Mesenteric fat pad (tissue), 1 donor: ENCODE measurements around the gene NFAT5. TPM values are rescaled to one million over a fixed set of nuclear protein-coding genes. Genes with fewer than 3 reads are reported as not detected.
"Not testable (repeated sequence)": the region's sequence is repeated elsewhere in the genome, so short reads cannot be mapped to it uniquely, and the experiment has no call there.

ENCODE experiments used
- DNase-seq: peaks from one replicate; pipeline ENCODE4 v3.0.0-alpha.2; 2020; ENCODE audit warnings: low spot score
- total RNA-seq: library from RNA; stranded (reverse); fragmentation: NEBNext Ultra II Directional; extraction: Animal tissue kit (Norgen Biotek cat#: 25700); gene quantifications from one replicate; pipeline ENCODE4 v1.2.1, GENCODE V29; 2021
- donor health status: DM: yes; HTN: yes; CAD: no.

Gene NFAT5
- total RNA-seq, 1 donor from 2014 or later = 48.3 TPM

GRCh38 chr16:69633375-69633774 lies 67.6 kb downstream of the NFAT5 start:
- no peak for DNase-seq

GRCh38 chr16:69636563-69637146 lies 70.9 kb downstream of the NFAT5 start:
- not testable (repeated sequence) for DNase-seq

- DNase-seq = not testable (repeated sequence)
These were observed 71.6 kb downstream of the NFAT5 start for GRCh38 chr16:69637206-69637865.

DNA sequence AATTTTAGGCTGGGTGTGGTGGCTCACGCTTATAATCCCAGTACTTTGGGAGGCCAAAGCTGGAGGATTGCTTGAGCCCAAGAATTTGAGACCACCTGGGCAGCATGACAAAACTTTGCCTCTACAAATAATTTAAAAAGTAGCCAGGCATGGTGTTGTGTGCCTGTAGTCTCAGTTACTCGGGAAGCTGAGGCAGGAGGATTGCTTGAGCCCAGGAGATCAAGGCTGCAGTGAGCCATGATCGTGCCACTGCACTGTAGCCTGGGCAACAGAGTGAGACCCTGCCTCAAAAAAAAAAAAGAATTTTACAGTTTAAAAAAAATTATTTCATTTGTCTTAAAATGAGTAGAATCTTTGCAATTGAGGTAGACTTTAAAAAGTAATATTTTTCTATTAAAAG lies 78.2 kb downstream of the NFAT5 start:
- DNase-seq = not testable (repeated sequence)

DNA sequence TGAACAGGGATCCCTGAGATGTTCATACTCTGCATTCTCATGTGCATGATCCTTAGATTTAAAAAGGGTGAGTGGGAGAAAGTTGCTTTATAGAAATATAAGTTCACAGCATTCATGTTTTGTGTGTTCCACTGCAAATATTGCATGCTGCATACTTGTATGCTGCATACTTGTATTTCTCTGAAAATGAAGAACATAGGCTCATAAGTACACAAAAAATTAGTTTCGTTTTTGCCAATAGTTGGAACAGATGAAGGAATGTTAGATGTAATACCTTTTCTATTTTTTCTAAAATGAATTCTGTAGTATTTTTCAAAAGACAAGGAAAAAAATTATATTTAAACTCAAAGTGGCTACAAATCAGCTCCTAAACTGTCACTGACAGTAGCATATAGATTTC lies 79.0 kb downstream of the NFAT5 start:
- DNase-seq = no peak

GRCh38 chr16:69647020-69647419 lies 81.3 kb downstream of the NFAT5 start:
- DNase-seq = no peak

DNA sequence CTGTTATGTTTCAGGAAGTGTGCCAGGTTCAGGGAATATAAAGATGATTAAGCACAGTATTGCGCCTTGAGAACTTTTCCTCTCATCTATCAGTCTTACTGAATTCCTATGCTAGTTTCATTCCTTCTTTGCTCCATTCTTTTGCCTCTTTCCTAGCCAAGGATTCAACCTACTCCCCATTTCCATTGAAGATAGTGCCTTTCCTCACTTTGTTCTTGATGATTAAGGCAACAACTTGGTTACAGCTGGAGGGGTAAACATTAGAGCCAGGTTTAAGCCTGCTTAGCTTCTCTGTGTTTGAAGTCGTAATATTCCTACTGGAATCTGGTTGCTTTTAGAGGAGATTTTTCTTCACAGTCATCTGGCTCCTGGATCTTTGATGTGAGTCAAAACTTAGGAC lies 85.5 kb downstream of the NFAT5 start:
- no peak for DNase-seq

GRCh38 chr16:69654280-69654931 lies 88.6 kb downstream of the NFAT5 start:
- DNase-seq = no peak

- no peak for DNase-seq
These were observed 94.4 kb downstream of the NFAT5 start for GRCh38 chr16:69660166-69660565.

DNA sequence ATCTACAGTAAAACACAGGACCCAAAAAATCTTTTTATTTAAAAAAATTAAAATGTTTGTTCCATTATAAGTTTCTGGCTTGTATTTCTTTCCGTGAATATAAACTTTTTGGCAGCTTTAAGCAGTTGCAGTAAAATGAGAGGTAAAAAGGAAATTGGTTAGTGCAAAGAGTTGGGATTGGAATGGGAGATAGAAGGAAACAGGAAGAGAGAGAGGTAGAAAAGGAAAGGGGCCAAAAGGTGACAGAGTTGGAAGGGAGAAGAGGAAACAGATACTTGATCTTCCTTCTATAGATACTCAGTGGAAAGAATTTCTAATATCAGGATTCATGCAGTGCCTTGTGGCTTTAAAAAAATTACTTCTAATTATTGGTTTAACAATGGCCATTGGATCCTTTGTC lies 97.1 kb downstream of the NFAT5 start:
- no peak for DNase-seq

DNA sequence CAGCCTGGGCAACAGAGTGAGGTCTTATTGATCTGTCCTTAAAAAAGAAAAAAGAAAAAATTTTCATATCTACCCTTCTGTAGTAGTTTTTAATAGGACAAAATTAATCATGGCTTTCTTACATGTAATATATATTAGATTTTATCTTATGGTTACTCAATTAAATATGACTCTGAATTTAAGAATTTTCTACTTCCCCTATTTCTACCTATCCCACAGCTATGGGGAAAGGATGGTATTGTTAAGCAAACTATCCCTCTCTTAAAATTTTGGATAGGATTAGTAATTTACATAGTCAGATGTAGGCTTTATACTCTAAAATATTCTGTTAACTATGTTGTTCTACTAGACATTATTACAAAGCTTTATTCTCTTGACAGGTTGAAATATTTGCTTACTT lies 98.1 kb downstream of the NFAT5 start:
- no peak for DNase-seq

GRCh38 chr16:69669577-69669976 lies 103.8 kb downstream of the NFAT5 start:
- DNase-seq = no peak

- no peak for DNase-seq
These were observed 106.7 kb downstream of the NFAT5 start for GRCh38 chr16:69672315-69672997.

DNA sequence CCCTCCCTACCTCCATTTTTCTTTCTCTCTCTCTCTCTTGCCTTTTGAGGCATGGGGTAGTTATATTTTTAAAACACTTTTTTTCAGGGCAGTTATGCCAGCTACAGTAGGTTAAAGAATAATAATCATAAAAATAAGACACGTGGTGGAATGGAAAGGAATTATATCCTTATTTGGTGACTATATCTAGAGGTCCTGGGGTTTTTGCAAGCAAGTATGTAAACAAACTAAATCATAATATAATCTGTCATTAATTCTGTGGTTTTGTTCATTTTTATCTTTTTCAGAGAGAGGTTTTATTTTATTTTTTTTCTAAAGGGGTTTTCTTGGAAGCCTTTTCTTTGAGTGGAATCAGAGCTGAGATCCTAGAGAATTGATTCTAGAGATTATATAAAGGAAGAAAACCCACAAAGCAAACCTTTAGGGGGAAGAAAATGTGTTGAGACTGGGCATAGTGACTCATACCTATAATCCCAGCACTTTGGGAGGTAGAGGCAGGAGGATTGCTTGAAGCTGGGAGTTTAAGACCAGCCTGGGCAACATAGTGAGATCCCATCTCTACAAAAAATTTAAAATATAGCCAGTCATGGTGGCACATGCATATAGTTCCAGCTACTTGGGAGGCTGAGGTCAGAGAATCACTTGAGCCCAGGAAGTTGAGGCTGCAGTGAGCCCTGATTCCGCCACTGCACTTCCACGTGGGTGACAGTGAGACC lies 107.4 kb downstream of the NFAT5 start:
- DNase-seq = no peak

DNA sequence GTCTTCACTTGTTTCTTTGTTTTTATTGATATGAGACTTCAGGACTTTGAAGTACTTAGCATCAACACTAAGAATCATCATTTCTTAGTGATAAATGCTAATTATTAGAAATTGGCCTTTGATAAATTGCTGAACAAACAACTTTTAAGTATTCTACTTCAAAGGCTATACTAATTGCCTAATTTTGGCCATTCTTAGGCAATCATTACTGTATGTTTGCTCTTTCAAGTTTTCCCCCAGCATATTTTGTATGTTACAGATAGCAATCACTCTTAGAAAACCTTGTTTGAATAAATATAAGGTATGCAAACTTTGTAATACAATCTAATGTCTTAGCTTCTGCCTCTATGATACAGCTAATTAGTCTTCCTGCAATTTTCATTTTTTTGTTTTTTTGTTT lies 114.6 kb downstream of the NFAT5 start:
- DNase-seq = no peak

DNA sequence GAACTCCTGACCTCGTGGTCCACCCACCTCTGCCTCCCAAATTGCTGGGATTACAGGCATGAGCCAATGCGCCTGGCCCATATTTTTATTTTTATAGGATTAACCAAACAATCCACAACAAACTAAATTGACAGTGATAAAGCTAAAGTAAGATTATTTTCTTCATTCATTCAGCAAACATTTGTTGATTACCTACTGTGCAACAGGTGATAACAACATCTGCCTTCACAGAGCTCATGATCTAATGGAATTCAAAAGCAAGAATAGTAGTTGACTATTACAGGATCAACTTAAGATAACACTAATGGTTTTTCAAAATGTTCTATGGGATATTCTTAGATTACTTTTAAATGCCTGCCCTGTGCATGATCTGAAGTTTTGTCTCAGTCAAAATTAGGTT lies 122.8 kb downstream of the NFAT5 start:
- no peak for DNase-seq

- DNase-seq = no peak
These were observed 126.5 kb downstream of the NFAT5 start for GRCh38 chr16:69691980-69692911.

GRCh38 chr16:69693916-69694315 lies 128.2 kb downstream of the NFAT5 start:
- DNase-seq = no peak

GRCh38 chr16:69698404-69698803 lies 132.6 kb downstream of the NFAT5 start:
- no peak for DNase-seq

GRCh38 chr16:69699915-69700314 lies 134.1 kb downstream of the NFAT5 start:
- no peak for DNase-seq
